SW480 (cell line): ENCODE data around the gene TCP11L1.

Experiments
- DNase-seq: peaks from one replicate; pipeline ENCODE4 v3.0.0-alpha.2; 2016; ENCODE audit warnings: low spot score

TCP11L1 gene

GRCh38 chr11:33039274-33040032 is at the start of gene TCP11L1:
Gene TCP11L1 (plus strand): TSS chr11:33039572. CDS start chr11:33043774, 4,202 bp downstream.
- peak; percentile 92 for DNase-seq

GRCh38 chr11:32990481-32990880 is 48.9 kb upstream of the TCP11L1 start:
- no peak for DNase-seq

GRCh38 chr11:32991427-32991826 is 47.9 kb upstream of the TCP11L1 start:
- no peak for DNase-seq

- DNase-seq: no peak
Measured at GRCh38 chr11:32991898-32992297, 47.5 kb upstream of the TCP11L1 start.

- no peak for DNase-seq
Measured at GRCh38 chr11:33000181-33000580, 39.2 kb upstream of the TCP11L1 start.

- DNase-seq: no peak
Measured at GRCh38 chr11:33001281-33001680, 38.1 kb upstream of the TCP11L1 start.

GRCh38 chr11:33001751-33002542 is 37.4 kb upstream of the TCP11L1 start:
- no peak for DNase-seq

- DNase-seq: peak; percentile 99
Measured at GRCh38 chr11:33005175-33005574, 34.2 kb upstream of the TCP11L1 start.

GRCh38 chr11:33006010-33006409 is 33.4 kb upstream of the TCP11L1 start:
- no peak for DNase-seq

- DNase-seq: no peak
Measured at GRCh38 chr11:33013755-33014154, 25.6 kb upstream of the TCP11L1 start.

- peak; percentile 96 for DNase-seq
Measured at GRCh38 chr11:33015621-33016551, 23.5 kb upstream of the TCP11L1 start, which contains the start of gene DEPDC7. Gene DEPDC7 (plus strand): TSS chr11:33015878. CDS start chr11:33015956, 78 bp downstream.

GRCh38 chr11:33016654-33017053 is 22.7 kb upstream of the TCP11L1 start:
- peak; percentile 32 for DNase-seq

GRCh38 chr11:33017478-33017877 is 21.9 kb upstream of the TCP11L1 start:
- peak; percentile 47 for DNase-seq

- DNase-seq: no peak
Measured at GRCh38 chr11:33017965-33018364, 21.4 kb upstream of the TCP11L1 start.

GRCh38 chr11:33018840-33019239 is 20.5 kb upstream of the TCP11L1 start:
- no peak for DNase-seq

GRCh38 chr11:33021501-33021900 is 17.9 kb upstream of the TCP11L1 start:
- DNase-seq: no peak

- no peak for DNase-seq
Measured at GRCh38 chr11:33021937-33022336, 17.4 kb upstream of the TCP11L1 start.

GRCh38 chr11:33025339-33025722 is 14.0 kb upstream of the TCP11L1 start:
- no peak for DNase-seq

GRCh38 chr11:33027233-33027632 is 12.1 kb upstream of the TCP11L1 start:
- DNase-seq: no peak

- DNase-seq: no peak
Measured at GRCh38 chr11:33027846-33028536, 11.4 kb upstream of the TCP11L1 start.

- DNase-seq: no peak
Measured at GRCh38 chr11:33028537-33028914, 10.8 kb upstream of the TCP11L1 start.
